ENCODE measurements around the gene CD1E. TPM values are rescaled to one million over a fixed set of nuclear protein-coding genes. Genes with fewer than 3 reads are reported as not detected.

CD1E gene
- total RNA-seq, 4 donors from 2014 or later = not detected

DNA sequence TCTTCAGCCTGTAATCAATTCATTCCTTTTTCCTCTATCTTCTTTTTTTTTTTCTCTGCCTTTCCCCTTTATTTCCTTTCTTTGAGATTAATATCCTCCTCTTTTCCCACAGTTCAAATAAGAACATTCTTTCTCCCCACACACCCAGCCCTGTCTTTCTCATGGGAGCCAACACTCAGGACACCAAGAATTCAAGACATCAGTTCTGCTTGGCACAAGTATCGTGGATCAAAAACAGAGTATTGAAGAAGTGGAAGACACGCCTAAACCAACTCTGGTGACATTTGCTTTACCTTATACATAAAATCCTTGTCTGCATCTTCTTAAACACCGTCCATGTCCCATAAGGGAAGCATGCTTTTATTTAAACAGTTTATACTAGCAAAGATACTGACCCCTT lies 2.9 kb downstream of the CD1E start:
- ATAC-seq (no peak), DNase-seq (no peak)
- H3K4me3 ChIP-seq = no peak overlapping the region
- no peak overlapping the region for H3K27ac ChIP-seq
- no peaks in the 10 kb centered on the region for H3K4me1 ChIP-seq
- H3K27me3 ChIP-seq = no peaks in the 10 kb centered on the region
- in situ Hi-C loops (cut with MboI; ENCODE audit: low sequenced_read_pairs in 4 of 4) (no loop called here), intact Hi-C loops (cut with DNase I; ENCODE audit: low total_unique reads) (no loop called here)
- TF ChIP-seq, protein P1, sequence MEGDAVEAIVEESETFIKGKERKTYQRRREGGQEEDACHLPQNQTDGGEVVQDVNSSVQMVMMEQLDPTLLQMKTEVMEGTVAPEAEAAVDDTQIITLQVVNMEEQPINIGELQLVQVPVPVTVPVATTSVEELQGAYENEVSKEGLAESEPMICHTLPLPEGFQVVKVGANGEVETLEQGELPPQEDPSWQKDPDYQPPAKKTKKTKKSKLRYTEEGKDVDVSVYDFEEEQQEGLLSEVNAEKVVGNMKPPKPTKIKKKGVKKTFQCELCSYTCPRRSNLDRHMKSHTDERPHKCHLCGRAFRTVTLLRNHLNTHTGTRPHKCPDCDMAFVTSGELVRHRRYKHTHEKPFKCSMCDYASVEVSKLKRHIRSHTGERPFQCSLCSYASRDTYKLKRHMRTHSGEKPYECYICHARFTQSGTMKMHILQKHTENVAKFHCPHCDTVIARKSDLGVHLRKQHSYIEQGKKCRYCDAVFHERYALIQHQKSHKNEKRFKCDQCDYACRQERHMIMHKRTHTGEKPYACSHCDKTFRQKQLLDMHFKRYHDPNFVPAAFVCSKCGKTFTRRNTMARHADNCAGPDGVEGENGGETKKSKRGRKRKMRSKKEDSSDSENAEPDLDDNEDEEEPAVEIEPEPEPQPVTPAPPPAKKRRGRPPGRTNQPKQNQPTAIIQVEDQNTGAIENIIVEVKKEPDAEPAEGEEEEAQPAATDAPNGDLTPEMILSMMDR (IDR thresholded peaks at IDR 0.05 in 4 of 5, conservative IDR thresholded peaks at IDR 0.05 in 1 of 5) = no peak
- TF ChIP-seq POLR2A (IDR thresholded peaks at IDR 0.05) = no peak
- H3K36me3 ChIP-seq = no peaks in the 10 kb centered on the region
- H3K9me3 ChIP-seq = no peaks in the 10 kb centered on the region

DNA sequence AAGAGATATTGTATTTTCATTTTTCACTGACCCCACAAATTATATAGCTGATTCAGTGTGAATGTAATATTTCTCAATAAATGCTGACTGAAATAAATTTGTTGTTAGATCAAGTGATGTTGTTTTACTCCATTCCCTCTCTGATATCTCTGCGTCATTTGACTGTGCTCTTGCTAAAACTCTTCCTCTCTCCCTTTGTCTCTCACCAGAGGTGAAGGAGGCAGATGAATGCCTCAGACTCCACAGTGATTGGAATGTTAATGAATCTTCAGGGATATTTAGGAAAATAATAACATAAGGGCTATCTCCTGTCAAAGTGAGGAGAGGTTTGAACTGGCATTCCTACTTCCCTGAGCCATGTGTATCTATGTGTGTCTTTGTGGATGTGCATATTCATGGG lies 3.7 kb downstream of the CD1E start:
- Histone ChIP-seq H3K4me1 (no peaks in the 10 kb centered on the region), H3K36me3 (no peaks in the 10 kb centered on the region), H3K27ac (no peak overlapping the region), H3K4me3 (no peak overlapping the region), H3K9me3 (no peaks in the 10 kb centered on the region), H3K27me3 (no peaks in the 10 kb centered on the region)
- no peak for DNase-seq
- no peak for ATAC-seq
- TF ChIP-seq POLR2A (IDR thresholded peaks at IDR 0.05) = no peak
- TF ChIP-seq, protein P1 (IDR thresholded peaks at IDR 0.05 in 4 of 5, conservative IDR thresholded peaks at IDR 0.05 in 1 of 5) = no peak
- intact Hi-C loops (cut with DNase I; ENCODE audit: low total_unique reads) = no loop called here
- in situ Hi-C loops (cut with MboI; ENCODE audit: low sequenced_read_pairs in 4 of 4) = no loop called here

DNA sequence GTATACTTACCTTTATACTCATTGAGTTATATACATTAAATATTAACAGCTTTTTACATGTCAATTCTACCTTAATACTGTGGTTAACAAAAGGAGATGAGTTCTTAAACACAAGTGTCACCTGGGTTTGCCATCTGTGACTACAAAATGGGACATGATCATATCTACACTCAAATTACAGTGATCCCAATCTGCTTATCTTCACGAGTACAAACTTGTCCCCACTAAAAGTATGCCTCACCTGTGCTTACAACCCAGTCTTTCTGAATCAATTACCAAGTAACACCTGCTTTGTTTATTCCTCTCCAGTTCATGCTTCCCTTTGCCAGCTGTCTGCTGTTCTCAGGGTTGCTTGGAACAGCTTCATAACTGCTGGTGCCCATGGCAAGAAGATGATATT lies 8.8 kb downstream of the CD1E start:
- Histone ChIP-seq H3K9me3 (no peaks in the 10 kb centered on the region), H3K36me3 (no peaks in the 10 kb centered on the region), H3K27me3 (no peaks in the 10 kb centered on the region), H3K27ac (no peak overlapping the region), H3K4me3 (no peak overlapping the region), H3K4me1 (no peaks in the 10 kb centered on the region)
- no peak for TF ChIP-seq POLR2A (IDR thresholded peaks at IDR 0.05)
- TF ChIP-seq, protein P1 (IDR thresholded peaks at IDR 0.05 in 4 of 5, conservative IDR thresholded peaks at IDR 0.05 in 1 of 5) = no peak
- in situ Hi-C loops (cut with MboI; ENCODE audit: low sequenced_read_pairs in 4 of 4) (no loop called here), intact Hi-C loops (cut with DNase I; ENCODE audit: low total_unique reads) (no loop called here)
- no peak for ATAC-seq
- DNase-seq = no peak

DNA sequence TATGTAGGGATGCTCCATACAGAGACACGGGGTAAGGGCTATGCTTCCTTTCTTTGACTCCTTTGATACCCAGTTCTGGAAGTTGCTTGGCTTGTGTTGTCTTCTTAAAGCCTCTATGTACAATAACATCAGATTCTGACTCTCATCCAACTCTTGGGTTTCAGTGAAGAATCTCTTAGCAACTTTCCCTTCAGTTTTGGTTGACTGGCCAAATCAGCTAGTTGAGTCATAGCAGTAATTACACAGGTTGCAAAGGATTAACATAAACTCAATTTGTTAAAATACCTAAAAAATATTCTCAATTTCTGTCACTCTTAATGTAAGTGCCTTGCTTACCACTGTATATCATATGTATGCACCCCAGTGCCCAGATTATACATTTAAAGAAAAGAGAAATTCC lies 9.2 kb downstream of the CD1E start:
- TF ChIP-seq, protein P1 (IDR thresholded peaks at IDR 0.05 in 4 of 5, conservative IDR thresholded peaks at IDR 0.05 in 1 of 5) = no peak
- no peak for TF ChIP-seq POLR2A (IDR thresholded peaks at IDR 0.05)
- Histone ChIP-seq H3K27me3 (no peaks in the 10 kb centered on the region), H3K4me3 (no peak overlapping the region), H3K27ac (no peak overlapping the region), H3K4me1 (no peaks in the 10 kb centered on the region), H3K9me3 (no peaks in the 10 kb centered on the region), H3K36me3 (no peaks in the 10 kb centered on the region)
- no peak for ATAC-seq
- in situ Hi-C loops (cut with MboI; ENCODE audit: low sequenced_read_pairs in 4 of 4) (no loop called here), intact Hi-C loops (cut with DNase I; ENCODE audit: low total_unique reads) (no loop called here)
- no peak for DNase-seq

DNA sequence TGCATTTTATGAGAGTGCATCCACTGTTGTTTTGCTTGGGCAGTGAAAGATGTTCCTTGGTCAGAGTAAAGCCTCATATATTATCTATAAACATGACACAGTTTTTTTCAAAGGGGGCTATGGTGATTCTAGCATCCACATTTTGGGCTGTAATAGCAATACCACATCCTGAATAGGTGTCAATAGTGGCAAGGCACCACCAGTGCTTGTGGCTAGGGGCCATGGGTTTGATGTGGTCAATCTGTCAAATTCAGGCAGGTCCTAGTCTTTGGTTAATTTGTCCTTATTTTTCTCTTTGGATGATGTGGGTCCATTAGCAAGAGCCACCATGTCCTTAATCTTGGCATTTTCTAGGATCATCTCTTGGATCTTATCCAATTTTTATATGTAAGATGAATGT lies 13.1 kb downstream of the CD1E start:
- no peak for TF ChIP-seq POLR2A (IDR thresholded peaks at IDR 0.05)
- TF ChIP-seq, protein P1 (IDR thresholded peaks at IDR 0.05 in 4 of 5, conservative IDR thresholded peaks at IDR 0.05 in 1 of 5) = no peak
- Histone ChIP-seq H3K4me3 (no peak overlapping the region), H3K27me3 (no peaks in the 10 kb centered on the region), H3K27ac (no peak overlapping the region), H3K4me1 (no peaks in the 10 kb centered on the region), H3K36me3 (no peaks in the 10 kb centered on the region), H3K9me3 (no peaks in the 10 kb centered on the region)
- intact Hi-C loops (cut with DNase I; ENCODE audit: low total_unique reads) = no loop called here
- in situ Hi-C loops (cut with MboI; ENCODE audit: low sequenced_read_pairs in 4 of 4) = no loop called here
- ATAC-seq (no peak), DNase-seq (no peak)

Data from gastrocnemius medialis (tissue), 4 donors.